Measurements from ENCODE around the gene CCNY. TPM values are rescaled to one million over a fixed set of nuclear protein-coding genes. Genes with fewer than 3 reads are reported as not detected.

CCNY gene
- total and polyA plus RNA-seq, 8 donors = 5.8 to 99.6 (median 37.7) TPM

DNA sequence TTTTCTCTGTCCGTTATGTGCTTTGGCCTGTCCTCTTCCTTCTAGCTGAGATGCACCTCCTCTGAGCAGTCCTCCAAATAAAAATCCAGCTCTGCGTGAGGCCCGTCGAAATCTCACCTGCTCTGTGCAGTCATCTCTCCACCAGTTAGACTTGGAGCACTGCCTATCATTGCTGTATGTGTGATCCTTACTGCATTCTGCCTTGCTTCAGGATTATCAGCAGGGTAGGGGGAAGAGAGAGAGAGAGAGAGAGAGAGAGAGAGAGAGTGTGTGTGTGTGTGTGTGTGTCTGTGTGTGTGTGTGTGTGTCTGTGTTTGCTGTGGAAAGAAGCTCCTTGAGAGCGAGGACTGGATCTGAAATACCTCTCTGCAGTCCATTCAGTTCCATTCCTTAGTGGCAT lies 129.4 kb downstream of the CCNY start:
- H3K4me1 ChIP-seq = peaks cover 47 to 75% (median 60%) of the 10 kb centered on the region in 4 donors
- intact Hi-C loops (cut with DNase I; ENCODE audit: low total_unique reads) = no loop called here

GRCh38 chr10:35466170-35466569 lies 129.9 kb downstream of the CCNY start:
- Histone ChIP-seq H3K27me3 (no peaks in the 10 kb centered on the region), H3K4me3 (no peak overlapping the region), H3K36me3 (no peaks in the 10 kb centered on the region), H3K27ac (no peak overlapping the region), H3K9me3 (no peaks in the 10 kb centered on the region), H3K4me1 (peaks cover 47 to 75% (median 57%) of the 10 kb centered on the region in 4 donors)
- TF ChIP-seq, protein P1, sequence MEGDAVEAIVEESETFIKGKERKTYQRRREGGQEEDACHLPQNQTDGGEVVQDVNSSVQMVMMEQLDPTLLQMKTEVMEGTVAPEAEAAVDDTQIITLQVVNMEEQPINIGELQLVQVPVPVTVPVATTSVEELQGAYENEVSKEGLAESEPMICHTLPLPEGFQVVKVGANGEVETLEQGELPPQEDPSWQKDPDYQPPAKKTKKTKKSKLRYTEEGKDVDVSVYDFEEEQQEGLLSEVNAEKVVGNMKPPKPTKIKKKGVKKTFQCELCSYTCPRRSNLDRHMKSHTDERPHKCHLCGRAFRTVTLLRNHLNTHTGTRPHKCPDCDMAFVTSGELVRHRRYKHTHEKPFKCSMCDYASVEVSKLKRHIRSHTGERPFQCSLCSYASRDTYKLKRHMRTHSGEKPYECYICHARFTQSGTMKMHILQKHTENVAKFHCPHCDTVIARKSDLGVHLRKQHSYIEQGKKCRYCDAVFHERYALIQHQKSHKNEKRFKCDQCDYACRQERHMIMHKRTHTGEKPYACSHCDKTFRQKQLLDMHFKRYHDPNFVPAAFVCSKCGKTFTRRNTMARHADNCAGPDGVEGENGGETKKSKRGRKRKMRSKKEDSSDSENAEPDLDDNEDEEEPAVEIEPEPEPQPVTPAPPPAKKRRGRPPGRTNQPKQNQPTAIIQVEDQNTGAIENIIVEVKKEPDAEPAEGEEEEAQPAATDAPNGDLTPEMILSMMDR (IDR thresholded peaks at IDR 0.05) = no peak
- no peak for TF ChIP-seq EP300 (IDR thresholded peaks at IDR 0.05)
- no peak for TF ChIP-seq POLR2A (IDR thresholded peaks at IDR 0.05)
- no peak for TF ChIP-seq POLR2AphosphoS5 (IDR thresholded peaks at IDR 0.05)
- intact Hi-C loops (cut with DNase I; ENCODE audit: low total_unique reads) = no loop called here
- WGBS, 5 donors = 57 to 92% (median 69%) methylated on average over 4 to 5 of the region's 5 CpGs
- no peak for DNase-seq

More for the DNA sequence above, 129.4 kb downstream of the CCNY start:
- no peak overlapping the region for H3K4me3 ChIP-seq
- H3K27ac ChIP-seq = no peak overlapping the region
- TF ChIP-seq POLR2AphosphoS5 (IDR thresholded peaks at IDR 0.05) (no peak), EP300 (IDR thresholded peaks at IDR 0.05) (no peak), POLR2A (IDR thresholded peaks at IDR 0.05) (no peak)
- TF ChIP-seq, protein P1 (IDR thresholded peaks at IDR 0.05) = no peak
- no peaks in the 10 kb centered on the region for H3K9me3 ChIP-seq
- no peak for DNase-seq
- no peaks in the 10 kb centered on the region for H3K36me3 ChIP-seq
- no peaks in the 10 kb centered on the region for H3K27me3 ChIP-seq
- 43 to 64% (median 50%) methylated on average over 5 of the region's 5 CpGs for WGBS, 5 donors

DNA sequence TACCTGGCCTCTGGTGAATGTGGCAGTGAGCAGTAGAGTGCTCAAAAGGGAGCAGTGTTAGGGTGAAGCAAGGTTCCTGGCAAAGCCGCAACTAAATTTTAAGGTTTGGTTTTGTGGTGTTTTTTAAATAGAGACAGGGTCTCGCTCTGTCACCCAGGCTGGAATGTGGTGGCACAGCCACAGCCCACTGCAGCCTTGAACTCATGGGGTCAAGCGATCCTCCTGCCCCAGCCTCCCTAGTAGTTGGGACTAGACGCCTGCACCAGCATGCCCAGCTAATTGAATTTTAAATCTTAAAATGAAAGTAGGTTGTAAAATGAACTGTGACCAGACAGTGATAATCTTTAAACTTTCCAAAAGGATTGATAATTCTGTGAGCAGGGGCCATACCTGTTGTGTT lies 130.4 kb downstream of the CCNY start:
- no peak for DNase-seq
- H3K9me3 ChIP-seq = no peaks in the 10 kb centered on the region
- peaks cover 42 to 75% (median 56%) of the 10 kb centered on the region in 4 donors for H3K4me1 ChIP-seq
- H3K27me3 ChIP-seq = no peaks in the 10 kb centered on the region
- intact Hi-C loops (cut with DNase I; ENCODE audit: low total_unique reads) = no loop called here
- no peaks in the 10 kb centered on the region for H3K36me3 ChIP-seq
- H3K4me3 ChIP-seq = no peak overlapping the region
- H3K27ac ChIP-seq = no peak overlapping the region
- no peak for TF ChIP-seq EP300 (IDR thresholded peaks at IDR 0.05)
- TF ChIP-seq, protein P1 (IDR thresholded peaks at IDR 0.05) = no peak
- TF ChIP-seq POLR2A (IDR thresholded peaks at IDR 0.05) = no peak
- no peak for TF ChIP-seq POLR2AphosphoS5 (IDR thresholded peaks at IDR 0.05)
- WGBS, 5 donors = 96 to 98% (median 97%) methylated on average over 4 of the region's 4 CpGs

- Histone ChIP-seq H3K4me1 (peaks cover 39 to 69% (median 53%) of the 10 kb centered on the region in 4 donors), H3K4me3 (no peak overlapping the region)
- TF ChIP-seq EP300 (IDR thresholded peaks at IDR 0.05) (no peak), POLR2A (IDR thresholded peaks at IDR 0.05) (no peak), POLR2AphosphoS5 (IDR thresholded peaks at IDR 0.05) (no peak)
- TF ChIP-seq, protein P1 (IDR thresholded peaks at IDR 0.05) = no peak
Measured at GRCh38 chr10:35467186-35467585, 130.9 kb downstream of the CCNY start.

More at GRCh38 chr10:35467186-35467585, 130.9 kb downstream of the CCNY start:
- H3K27me3 ChIP-seq = no peaks in the 10 kb centered on the region
- no peak overlapping the region for H3K27ac ChIP-seq
- no peaks in the 10 kb centered on the region for H3K36me3 ChIP-seq
- no peak for DNase-seq
- intact Hi-C loops (cut with DNase I; ENCODE audit: low total_unique reads) = no loop called here
- no peaks in the 10 kb centered on the region for H3K9me3 ChIP-seq
